H1 (cell line): Measurements from ENCODE around the gene STAT1. TPM values are rescaled to one million over a fixed set of nuclear protein-coding genes. Genes with fewer than 3 reads are reported as not detected.

ENCODE experiments used
- CTCF ChIA-PET: fragments of 300-600 bp; sonication (Branson Sonifier 250); formaldehyde crosslinking; loops from one replicate; lab custom pipeline; 2021; ENCODE audit not compliant: partially characterized antibody; lab: Charles Lee
- POLR2A ChIA-PET: fragments of 300-600 bp; sonication (Branson Sonifier 250); formaldehyde crosslinking; loops from one replicate; lab custom pipeline; 2021; ENCODE audit warnings: inconsistent platforms; ENCODE audit not compliant: partially characterized antibody; lab: Charles Lee
- DNase-seq, 2 experiments: peaks; one replicate each; pipeline versions ENCODE4 v3.0.0 to v3.0.0-alpha.2; 2010 to 2022; ENCODE audit warnings: low spot score in 2 of 2, low read depth in 1 of 2, mixed read lengths in 1 of 2
- FAIRE-seq: peaks from 2 replicates; lab custom pipeline; 2011; peaks lifted over from hg19 to GRCh38; lab: Jason Lieb, UNC
- H2AFZ ChIP-seq: 2 replicates; pipeline ENCODE4 v1.8.1; 2012; ENCODE audit warnings: low read length, inconsistent platforms
- H2AK5ac ChIP-seq: 2 replicates; pipeline ENCODE4 v1.6.1; 2013; ENCODE audit warnings: low read depth, low read length
- H2BK120ac ChIP-seq: replicated peaks from 2 replicates; pipeline ENCODE3; 2013; ENCODE audit warnings: low read depth, low read length, inconsistent platforms
- H2BK12ac ChIP-seq: 2 replicates; pipeline ENCODE4 v1.6.1; 2013; ENCODE audit warnings: low read depth, low read length
- H2BK15ac ChIP-seq: 2 replicates; pipeline ENCODE4 v1.6.1; 2013; ENCODE audit warnings: low read length
- H2BK20ac ChIP-seq: 2 replicates; pipeline ENCODE4 v1.6.1; 2013; ENCODE audit warnings: low read length
- H2BK5ac ChIP-seq: 2 replicates; pipeline ENCODE4 v1.6.1; 2013; ENCODE audit warnings: low read depth, low read length
- H3K14ac ChIP-seq: 2 replicates; pipeline ENCODE4 v1.6.1; 2013; ENCODE audit warnings: inconsistent platforms; ENCODE audit not compliant: insufficient read length
- H3K18ac ChIP-seq: 2 replicates; pipeline ENCODE4 v1.6.1; 2013; ENCODE audit warnings: low read length; ENCODE audit errors: extremely low read depth
- H3K23ac ChIP-seq: 2 replicates; pipeline ENCODE4 v1.6.1; 2013; ENCODE audit warnings: inconsistent platforms; ENCODE audit not compliant: insufficient read length
- H3K23me2 ChIP-seq: 2 replicates; pipeline ENCODE4 v1.6.1; 2013; ENCODE audit warnings: low read depth, low read length
- H3K27ac ChIP-seq: 2 replicates; pipeline ENCODE4 v1.6.1; 2011; ENCODE audit warnings: low read depth, low read length, inconsistent platforms
- H3K27me3 ChIP-seq, 4 experiments: replicated peaks in 1 of 4; 1 replicate in 1 of 4; 2 replicates in 3 of 4; pipeline versions ENCODE4 v1.6.1 to v1.8.1; 2011 to 2013; ENCODE audit warnings: low read length in 3 of 4, mild to moderate bottlenecking in 3 of 4, inconsistent platforms in 2 of 4, mixed read lengths in 2 of 4, moderate library complexity in 1 of 4; ENCODE audit not compliant: control insufficient read depth in 3 of 4, insufficient read depth in 3 of 4; ENCODE audit errors: extremely low read depth in 1 of 4
- H3K36me3 ChIP-seq, 4 experiments: 2 replicates each; pipeline versions ENCODE4 v1.6.1 to v1.8.1; 2011 to 2013; ENCODE audit warnings: mild to moderate bottlenecking in 4 of 4, low read length in 3 of 4, moderate library complexity in 2 of 4, control low read depth in 1 of 4, inconsistent platforms in 1 of 4; ENCODE audit not compliant: insufficient read depth in 4 of 4, control insufficient read depth in 2 of 4
- H3K4ac ChIP-seq: replicated peaks from 2 replicates; pipeline ENCODE3; 2013; ENCODE audit warnings: low read length, low read depth, mixed read lengths, inconsistent platforms; ENCODE audit not compliant: insufficient read length
- H3K4me1 ChIP-seq, 4 experiments: replicated peaks in 1 of 4; 1 replicate in 1 of 4; 2 replicates in 3 of 4; pipeline versions ENCODE4 v1.6.1 to v1.8.1; 2011 to 2013; ENCODE audit warnings: low read length in 3 of 4, inconsistent platforms in 2 of 4, mixed read lengths in 1 of 4; ENCODE audit not compliant: insufficient read depth in 4 of 4, control insufficient read depth in 3 of 4
- H3K4me2 ChIP-seq, 2 experiments: 2 replicates each; pipeline versions ENCODE4 v1.6.1 to v1.8.1; 2011 to 2013; ENCODE audit warnings: low read depth in 2 of 2, low read length in 2 of 2, control low read depth in 1 of 2, inconsistent platforms in 1 of 2, mild to moderate bottlenecking in 1 of 2; ENCODE audit not compliant: insufficient read depth in 1 of 2
- H3K4me3 ChIP-seq, 4 experiments: fragments of 200-600, 300-600 bp in 1 of 4; sonication (generic), shearing (Covaris generic), sonication (Bioruptor Twin) in 1 of 4; 2 replicates each; pipeline versions ENCODE4 v1.5.1 to v1.8.1; 2011 to 2016; ENCODE audit warnings: low read length in 4 of 4, low read depth in 3 of 4, control low read depth in 2 of 4, inconsistent platforms in 2 of 4, mild to moderate bottlenecking in 2 of 4, mixed read lengths in 1 of 4, moderate library complexity in 1 of 4; ENCODE audit not compliant: insufficient read depth in 2 of 4; ENCODE audit errors: extremely low read depth in 1 of 4
- H3K56ac ChIP-seq: replicated peaks from 2 replicates; pipeline ENCODE3; 2013; ENCODE audit warnings: low read depth, mild to moderate bottlenecking, mixed read lengths, low read length, inconsistent platforms; ENCODE audit not compliant: insufficient read length
- H3K79me1 ChIP-seq: 2 replicates; pipeline ENCODE4 v1.6.1; 2013; ENCODE audit warnings: low read depth, low read length, control low read depth
- H3K79me2 ChIP-seq, 2 experiments: 2 replicates each; pipeline versions ENCODE4 v1.6.1 to v1.8.1; 2012 to 2013; ENCODE audit warnings: low read length in 2 of 2, mild to moderate bottlenecking in 2 of 2, inconsistent platforms in 1 of 2; ENCODE audit not compliant: insufficient read depth in 2 of 2, control insufficient read depth in 1 of 2
- H3K9ac ChIP-seq, 4 experiments: replicated peaks in 1 of 4; 1 replicate in 1 of 4; 2 replicates in 3 of 4; pipeline versions ENCODE4 v1.6.1 to v1.8.1; 2011 to 2013; ENCODE audit warnings: low read depth in 3 of 4, low read length in 3 of 4, control low read depth in 2 of 4, mild to moderate bottlenecking in 2 of 4, moderate library complexity in 2 of 4, inconsistent platforms in 1 of 4; ENCODE audit errors: extremely low read depth in 1 of 4
- H3K9me3 ChIP-seq, 2 experiments: 2 replicates each; pipeline versions ENCODE4 v1.6.1 to v1.8.1; 2012 to 2013; ENCODE audit warnings: mild to moderate bottlenecking in 2 of 2, moderate library complexity in 2 of 2, control low read depth in 1 of 2, inconsistent platforms in 1 of 2, low read depth in 1 of 2, low read length in 1 of 2, mixed read lengths in 1 of 2; ENCODE audit not compliant: insufficient read depth in 2 of 2
- H4K20me1 ChIP-seq, 2 experiments: replicated peaks in 1 of 2; 2 replicates each; pipeline versions ENCODE3 to v1.8.1; 2011 to 2013; ENCODE audit warnings: inconsistent platforms in 2 of 2, low read length in 2 of 2, mild to moderate bottlenecking in 1 of 2; ENCODE audit not compliant: insufficient read depth in 2 of 2, control insufficient read depth in 1 of 2
- H4K5ac ChIP-seq: 2 replicates; pipeline ENCODE4 v1.6.1; 2013; ENCODE audit warnings: low read length, low read depth, mixed read lengths, inconsistent platforms; ENCODE audit not compliant: insufficient read length
- H4K8ac ChIP-seq: 2 replicates; pipeline ENCODE4 v1.8.0; 2013; ENCODE audit warnings: mild to moderate bottlenecking, moderate library complexity, low read length, inconsistent platforms; ENCODE audit not compliant: insufficient read depth; ENCODE audit errors: extremely low read depth
- H4K91ac ChIP-seq: replicated peaks from 2 replicates; pipeline ENCODE3; 2013; ENCODE audit warnings: low read length, mixed read lengths, inconsistent platforms; ENCODE audit not compliant: insufficient read length
- ASH2L ChIP-seq: fragments of 200-600, 300-600 bp; sonication (generic); IDR thresholded peaks from one replicate; pipeline ENCODE4 v1.7.1; 2017; ENCODE audit warnings: low read length
- CBX8 ChIP-seq: fragments of 300-800, 300-1000 bp; sonication (generic); IDR thresholded peaks from 2 replicates; pipeline ENCODE4 v1.7.1; 2016; ENCODE audit warnings: low read depth, low read length, borderline replicate concordance
- CTBP2 ChIP-seq: IDR thresholded peaks from 2 replicates; pipeline ENCODE4 v1.7.0; 2011; ENCODE audit warnings: borderline replicate concordance, mild to moderate bottlenecking, moderate library complexity, mixed read lengths, low read length; ENCODE audit not compliant: insufficient read depth, insufficient read length
- HDAC6 ChIP-seq: IDR thresholded peaks from one replicate; pipeline ENCODE4 v1.7.1; 2012; ENCODE audit warnings: low read depth, mild to moderate bottlenecking, inconsistent platforms, low read length, moderate library complexity
- JUND ChIP-seq: IDR thresholded peaks from 2 replicates; pipeline ENCODE4 v1.6.1; 2011; ENCODE audit warnings: mild to moderate bottlenecking, improper control_type of control experiment, low read length
- POLR2A ChIP-seq, 2 experiments: IDR thresholded peaks; 1 replicate in 1 of 2; 2 replicates in 1 of 2; pipeline ENCODE4 v1.6.1; 2011; ENCODE audit warnings: low read depth in 2 of 2, low read length in 2 of 2, mild to moderate bottlenecking in 2 of 2; ENCODE audit errors: control extremely low read depth in 1 of 2
- POLR2AphosphoS5 ChIP-seq: IDR thresholded peaks from 2 replicates; pipeline ENCODE4 v1.6.1; 2011; ENCODE audit warnings: low read depth, low read length
- RAD21 ChIP-seq, 2 experiments: IDR thresholded peaks in 1 of 2; conservative IDR thresholded peaks in 1 of 2; 2 replicates each; pipeline ENCODE4 v1.6.1; 2011; ENCODE audit warnings: low read depth in 2 of 2, low read length in 2 of 2, improper control_type of control experiment in 1 of 2, inconsistent platforms in 1 of 2, mild to moderate bottlenecking in 1 of 2, moderate library complexity in 1 of 2
- RBBP5 ChIP-seq: IDR thresholded peaks from 2 replicates; pipeline ENCODE4 v1.7.1; 2012; ENCODE audit warnings: low read depth, mild to moderate bottlenecking, inconsistent platforms, low read length, moderate library complexity, borderline replicate concordance
- SAP30 ChIP-seq: fragments of 300-600 bp; sonication (generic); IDR thresholded peaks from 2 replicates; pipeline ENCODE4 v1.7.1; 2012; ENCODE audit warnings: low read length, moderate library complexity, mild to moderate bottlenecking, inconsistent platforms; ENCODE audit not compliant: insufficient read depth, insufficient replicate concordance
- SP1 ChIP-seq: IDR thresholded peaks from 2 replicates; pipeline ENCODE4 v1.6.1; 2011; ENCODE audit warnings: low read depth, low read length
- SP2 ChIP-seq: IDR thresholded peaks from 2 replicates; pipeline ENCODE4 v1.6.1; 2012; ENCODE audit warnings: mild to moderate bottlenecking, low read length, inconsistent platforms
- USF2 ChIP-seq: IDR thresholded peaks from 2 replicates; pipeline ENCODE4 v1.6.1; 2011; ENCODE audit warnings: low read length, improper control_type of control experiment
- WGBS, 2 experiments: shearing (Covaris generic) in 1 of 2; methylation state at CpG; one replicate each; pipeline versions ENCODE4 v1.1.6 to v1.1.7; 2013 to 2015; ENCODE audit warnings: low lambda C conversion rate in 2 of 2, mixed read lengths in 2 of 2, inconsistent platforms in 1 of 2, low coverage in 1 of 2, missing lambda C conversion rate in 1 of 2; ENCODE audit not compliant: insufficient replicate concordance in 2 of 2, insufficient coverage in 1 of 2, insufficient read length in 1 of 2; ENCODE audit errors: extremely low coverage in 1 of 2, missing lambda C conversion rate in 1 of 2; 5-methylcytosine and 5-hydroxymethylcytosine counted together
- polyA plus RNA-seq, 7 experiments: library from polyadenylated mRNA; depleted of rRNA in 3 of 7; stranded (reverse) in 5 of 7; unstranded in 2 of 7; fragments of >200 nt in 5 of 7; fragments of 200-250 nt in 2 of 7; gene quantifications; 1 replicate in 5 of 7; 2 replicates in 1 of 7; 4 replicates in 1 of 7; pipeline versions ENCODE4 v1.2.1 to v1.2.3, GENCODE V29; 2011 to 2013; ENCODE audit warnings: missing spikeins in 2 of 7, mixed read lengths in 2 of 7
- total RNA-seq: library from RNA; stranded (reverse); fragmentation: NEBNext Ultra II Directional; extraction: Animal tissue kit (Norgen Biotek cat#: 25700); gene quantifications from 2 replicates; pipeline ENCODE4 v1.2.1, GENCODE V29; 2021

The STAT1 gene
- total and polyA plus RNA-seq, 2 of the 8 experiments (the other 6 are each of a cell fraction or from before 2014, with no cell fraction given) = 20.3 to 43.0 TPM

- H3K36me3 ChIP-seq = no peaks in the 10 kb centered on the region
- no peak overlapping the region for H3K56ac ChIP-seq
- no peak overlapping the region for H2BK12ac ChIP-seq
- no peaks in the 10 kb centered on the region for H3K79me1 ChIP-seq
- H3K23ac ChIP-seq = no peak overlapping the region
- FAIRE-seq (no peak), DNase-seq (no peak)
- no peak overlapping the region for H2BK20ac ChIP-seq
- POLR2A ChIA-PET = no interaction called here
- H3K79me2 ChIP-seq = no peaks in the 10 kb centered on the region
- no peak overlapping the region for H3K18ac ChIP-seq
- no peak overlapping the region for H4K8ac ChIP-seq
- H3K4me1 ChIP-seq = no peaks in the 10 kb centered on the region; a peak in 1 of 7 replicates
- H3K23me2 ChIP-seq = no peaks in the 10 kb centered on the region
- H3K27me3 ChIP-seq = no peaks in the 10 kb centered on the region
- no peak overlapping the region for H2BK5ac ChIP-seq
- H3K9me3 ChIP-seq = no peaks in the 10 kb centered on the region
- no peak overlapping the region for H2AK5ac ChIP-seq
- no peak overlapping the region for H3K4me2 ChIP-seq
- H4K5ac ChIP-seq = no peak overlapping the region
- H3K14ac ChIP-seq = no peak overlapping the region
- H4K20me1 ChIP-seq = no peaks in the 10 kb centered on the region
- H2BK15ac ChIP-seq = no peak overlapping the region
- H2BK120ac ChIP-seq = no peak overlapping the region
- no peak overlapping the region for H4K91ac ChIP-seq
- no peak overlapping the region for H2AFZ ChIP-seq
- CTCF ChIA-PET = interaction anchor here (1.1 to 7.1 kb wide), 3 partner anchors 11 to 157 kb away, joined by 4 to 69 read pairs (median 13); no protein-coding TSS in a partner anchor
- 88% methylated on average over 4 of the region's 4 CpGs; no CpG with 5 or more reads in 1 of the 2 experiments for WGBS, 2 experiments
- no peak overlapping the region for H3K4ac ChIP-seq
- H3K4me3 ChIP-seq = no peak overlapping the region
- no peak overlapping the region for H3K9ac ChIP-seq
- H3K27ac ChIP-seq = no peak overlapping the region
- no peak for TF ChIP-seq SAP30
- no peak for TF ChIP-seq JUND
- TF ChIP-seq ASH2L = no peak
- TF ChIP-seq SP1 = no peak
- TF ChIP-seq RAD21 (IDR thresholded peaks at IDR 0.05 in 1 of 2, conservative IDR thresholded peaks at IDR 0.05 in 1 of 2; ENCODE audit: low read depth in 2 of 2, low read length in 2 of 2) = no peak
- no peak for TF ChIP-seq POLR2AphosphoS5
- TF ChIP-seq RBBP5 = no peak
- no peak for TF ChIP-seq HDAC6
- TF ChIP-seq CBX8 = no peak
- no peak for TF ChIP-seq USF2
- no peak for TF ChIP-seq CTBP2
- TF ChIP-seq SP2 = no peak
- no peak for TF ChIP-seq POLR2A (IDR thresholded peaks at IDR 0.05; ENCODE audit: control extremely low read depth in 1 of 2, low read depth in 2 of 2, low read length in 2 of 2)
Measured at GRCh38 chr2:191061381-191061980, 47.5 kb upstream of the STAT1 start.
